HEK293T (cell line): Measurements from ENCODE around the gene PTPN1.

Experiments
- BHLHE40 ChIP-seq: fragments of 450-650 bp; IDR thresholded peaks from 2 replicates; pipeline ENCODE4 v1.6.1; 2016; ENCODE audit warnings: mild to moderate bottlenecking, moderate library complexity, borderline replicate concordance
- CTBP1 ChIP-seq: fragments of 450-650 bp; IDR thresholded peaks from 2 replicates; pipeline ENCODE4 v1.6.1; 2016; ENCODE audit warnings: borderline replicate concordance
- NFRKB ChIP-seq: fragments of 450-650 bp; IDR thresholded peaks from 2 replicates; pipeline ENCODE4 v1.6.1; 2016; ENCODE audit warnings: mild to moderate bottlenecking, moderate library complexity
- SP1 ChIP-seq: fragments of 450-650 bp; IDR thresholded peaks from 2 replicates; pipeline ENCODE4 v1.6.1; 2017
- SUZ12 ChIP-seq: fragments of 450-650 bp; IDR thresholded peaks from 2 replicates; pipeline ENCODE4 v1.6.1; 2016; ENCODE audit warnings: mild to moderate bottlenecking
- ZNF384 ChIP-seq: fragments of 450-650 bp; IDR thresholded peaks from 2 replicates; pipeline ENCODE4 v1.6.1; 2016

DNA sequence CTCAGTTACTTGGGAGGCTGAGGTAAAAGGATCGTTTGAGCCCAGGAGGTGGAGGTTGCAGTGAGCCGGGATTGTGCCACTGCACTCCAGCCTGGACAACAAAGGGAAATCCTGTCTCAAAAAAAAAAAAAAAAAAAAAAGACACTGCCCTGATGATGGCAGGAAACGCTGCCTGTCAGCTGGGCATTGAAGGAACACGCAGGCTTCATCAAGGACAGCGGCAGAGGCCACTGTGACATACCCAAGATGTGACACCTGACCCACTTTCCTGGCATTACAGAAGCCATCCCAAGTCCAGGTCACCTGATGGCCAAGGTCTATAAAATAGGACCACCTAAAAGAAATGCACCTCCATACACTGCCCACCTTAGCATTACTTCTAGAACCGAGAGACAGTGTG is 105.2 kb downstream of the PTPN1 start:
- TF ChIP-seq SP1 (no peak), NFRKB (no peak), BHLHE40 (no peak), CTBP1 (no peak), SUZ12 (no peak), ZNF384 (no peak)
